WTC11 (cell line): ENCODE results near the gene PICK1. TPM values are rescaled to one million over a fixed set of nuclear protein-coding genes. Genes with fewer than 3 reads are reported as not detected.

Source experiments
- ATAC-seq: fragments of 200-7000 bp; cut with Tn5 transposase; 2 replicates; pipeline ENCODE4 v1.10.0; 2021; ENCODE audit warnings: mild to moderate bottlenecking, moderate library complexity
- CTCF ChIA-PET: fragments of 300-600 bp; sonication (Branson Sonifier 250); formaldehyde crosslinking; loops from one replicate; lab custom pipeline; 2021; ENCODE audit warnings: antibody characterized with exemption; lab: Charles Lee
- POLR2A ChIA-PET: fragments of 350-600 bp; sonication (Branson Sonifier 250); formaldehyde crosslinking; loops from one replicate; lab custom pipeline; 2021; ENCODE audit warnings: antibody characterized with exemption; lab: Charles Lee
- DNase-seq: peaks from one replicate; pipeline ENCODE4 v3.0.0; 2021; ENCODE audit warnings: low spot score
- H3K27ac Mint-ChIP-seq: 2 replicates; pipeline ENCODE4 v1.8.0; 2021; ENCODE audit warnings: mixed read lengths
- H3K27me3 Mint-ChIP-seq: 2 replicates; pipeline ENCODE4 v1.8.0; 2021; ENCODE audit warnings: low read depth, mild to moderate bottlenecking, moderate library complexity, mixed read lengths
- H3K36me3 Mint-ChIP-seq: 2 replicates; pipeline ENCODE4 v1.8.0; 2021; ENCODE audit warnings: mixed read lengths
- H3K4me1 Mint-ChIP-seq: 2 replicates; pipeline ENCODE4 v1.8.0; 2022; ENCODE audit warnings: mixed read lengths
- H3K4me3 Mint-ChIP-seq: 2 replicates; pipeline ENCODE4 v1.8.0; 2021; ENCODE audit warnings: mild to moderate bottlenecking, moderate library complexity, mixed read lengths
- H3K9me3 Mint-ChIP-seq: 2 replicates; pipeline ENCODE4 v1.8.0; 2021; ENCODE audit warnings: mixed read lengths
- ARID4B ChIP-seq: sonication (generic); formaldehyde crosslinking; IDR thresholded peaks from 2 replicates; pipeline ENCODE4 v1.8.0; 2023; ENCODE audit warnings: missing genetic modification reagents, mild to moderate bottlenecking, borderline replicate concordance
- CBFB ChIP-seq: sonication (generic); formaldehyde crosslinking; IDR thresholded peaks from 2 replicates; pipeline ENCODE4 v1.8.1; 2022; ENCODE audit warnings: mild to moderate bottlenecking, low read depth, missing genetic modification reagents
- CREB1 ChIP-seq: sonication (generic); formaldehyde crosslinking; IDR thresholded peaks from 2 replicates; pipeline ENCODE4 v1.8.0; 2023; ENCODE audit warnings: mild to moderate bottlenecking, missing genetic modification reagents
- CTCF ChIP-seq: fragments of 200-600 bp; IDR thresholded peaks from 2 replicates; pipeline ENCODE4 v1.8.0; 2022; ENCODE audit warnings: antibody characterized with exemption
- E2F5 ChIP-seq: sonication (generic); formaldehyde crosslinking; IDR thresholded peaks from 2 replicates; pipeline ENCODE4 v1.8.1; 2022; ENCODE audit warnings: mild to moderate bottlenecking, moderate library complexity, missing genetic modification reagents
- FOXP1 ChIP-seq: sonication (generic); formaldehyde crosslinking; IDR thresholded peaks from 2 replicates; pipeline ENCODE4 v1.8.0; 2022; ENCODE audit warnings: missing genetic modification reagents, mild to moderate bottlenecking, moderate library complexity, borderline replicate concordance
- GABPB1 ChIP-seq: sonication (generic); formaldehyde crosslinking; IDR thresholded peaks from 2 replicates; pipeline ENCODE4 v1.8.1; 2023; ENCODE audit warnings: mild to moderate bottlenecking, missing genetic modification reagents
- IRF1 ChIP-seq: sonication (generic); formaldehyde crosslinking; IDR thresholded peaks from 2 replicates; pipeline ENCODE4 v1.8.0; 2023; ENCODE audit warnings: missing genetic modification reagents
- IRF2 ChIP-seq: sonication (generic); formaldehyde crosslinking; IDR thresholded peaks from 2 replicates; pipeline ENCODE4 v1.8.0; 2022; ENCODE audit warnings: low read depth, missing genetic modification reagents, borderline replicate concordance
- JUN ChIP-seq: sonication (generic); formaldehyde crosslinking; IDR thresholded peaks from 2 replicates; pipeline ENCODE4 v1.8.0; 2023; ENCODE audit warnings: mild to moderate bottlenecking, missing genetic modification reagents
- NFATC4 ChIP-seq: fragments of 250-450 bp; sonication (Bioruptor Pico); IDR thresholded peaks from 2 replicates; pipeline ENCODE4 v1.9.0; 2021; ENCODE audit warnings: mild to moderate bottlenecking
- RORB ChIP-seq: fragments of 250-450 bp; sonication (Bioruptor Pico); IDR thresholded peaks from 2 replicates; pipeline ENCODE4 v1.9.0; 2021; ENCODE audit warnings: mild to moderate bottlenecking
- SMAD4 ChIP-seq: sonication (generic); formaldehyde crosslinking; IDR thresholded peaks from 2 replicates; pipeline ENCODE4 v1.8.0; 2022; ENCODE audit warnings: mild to moderate bottlenecking, missing genetic modification reagents
- TEAD1 ChIP-seq: sonication (generic); formaldehyde crosslinking; IDR thresholded peaks from 2 replicates; pipeline ENCODE4 v1.8.0; 2022; ENCODE audit warnings: mild to moderate bottlenecking, missing genetic modification reagents
- TEAD4 ChIP-seq: sonication (generic); formaldehyde crosslinking; IDR thresholded peaks from 2 replicates; pipeline ENCODE4 v1.8.0; 2022; ENCODE audit warnings: mild to moderate bottlenecking, missing genetic modification reagents
- USF1 ChIP-seq: sonication (generic); formaldehyde crosslinking; IDR thresholded peaks from 2 replicates; pipeline ENCODE4 v1.8.0; 2022; ENCODE audit warnings: mild to moderate bottlenecking, missing genetic modification reagents
- ZNF219 ChIP-seq: sonication (generic); formaldehyde crosslinking; IDR thresholded peaks from 2 replicates; pipeline ENCODE4 v1.8.0; 2023; ENCODE audit warnings: missing genetic modification reagents, mild to moderate bottlenecking, borderline replicate concordance
- ZNF396 ChIP-seq: fragments of 250-450 bp; sonication (Bioruptor Pico); IDR thresholded peaks from 2 replicates; pipeline ENCODE4 v1.8.0; 2021; ENCODE audit warnings: mild to moderate bottlenecking, moderate library complexity, borderline replicate concordance
- total RNA-seq: library from RNA; stranded (reverse); gene quantifications from 3 replicates; pipeline ENCODE4 v1.2.3, GENCODE V29; 2021

PICK1 gene
- total RNA-seq, 1 experiment from 2014 or later: 33.4 TPM

GRCh38 chr22:38069372-38070249 is 12.4 kb downstream of the PICK1 start:
- DNase-seq (peak; percentile 58), ATAC-seq (peak; percentile 66)
- ChIA-PET CTCF (interaction anchor here (0.9 to 6.4 kb wide), 4 partner anchors 11 to 34 kb away, joined by 3 to 44 read pairs (median 26); no protein-coding TSS in a partner anchor), POLR2A (interaction anchor here (1.1 kb wide), 2 partner anchors 12 to 113 kb away, joined by 3 to 4 read pairs; partner anchors contain the start of gene PICK1)
- Mint-ChIP-seq H3K27me3 (no peaks in the 10 kb centered on the region), H3K4me1 (peaks cover 2% of the 10 kb centered on the region; the same call in 1 of the 2 replicates), H3K36me3 (peaks cover 15% of the 10 kb centered on the region), H3K4me3 (no peak overlapping the region), H3K27ac (peak overlapping the region; percentile 45; the same call in 1 of the 2 replicates), H3K9me3 (no peaks in the 10 kb centered on the region)
- TF ChIP-seq CTCF (peak; percentile 25; the same call in 1 of the 2 replicates), CREB1 (CRISPR knock-in tag) (no peak)

- Mint-ChIP-seq H3K36me3 (peaks cover 13% of the 10 kb centered on the region), H3K4me1 (peaks cover 2% of the 10 kb centered on the region; the same call in 1 of the 2 replicates), H3K4me3 (no peak overlapping the region), H3K9me3 (no peaks in the 10 kb centered on the region), H3K27ac (peak overlapping the region; percentile 45; the same call in 1 of the 2 replicates), H3K27me3 (no peaks in the 10 kb centered on the region)
- TF ChIP-seq SMAD4 (CRISPR knock-in tag): no peak
- TF ChIP-seq ZNF219: no peak
- TF ChIP-seq USF1 (CRISPR knock-in tag): no peak
- TF ChIP-seq GABPB1: no peak
- no peak for TF ChIP-seq TEAD4
- TF ChIP-seq IRF1 (CRISPR knock-in tag): no peak
- TF ChIP-seq E2F5 (CRISPR knock-in tag): no peak
- CTCF ChIA-PET: interaction anchor here (4.3 to 6.4 kb wide), 2 partner anchors 18 to 29 kb away, joined by 42 to 44 read pairs; no protein-coding TSS in a partner anchor
- POLR2A ChIA-PET: no interaction called here
- DNase-seq: no peak
- no peak for ATAC-seq
Measured at GRCh38 chr22:38070250-38070921, 13.2 kb downstream of the PICK1 start.

- H3K4me3 Mint-ChIP-seq: no peak overlapping the region
- POLR2A ChIA-PET: no interaction called here
- peaks cover 2% of the 10 kb centered on the region; the same call in 1 of the 2 replicates for H3K4me1 Mint-ChIP-seq
- CTCF ChIA-PET: interaction anchor here (1.0 to 4.3 kb wide), 4 partner anchors 19 to 32 kb away, joined by 4 to 44 read pairs (median 10); no protein-coding TSS in a partner anchor
- no peak overlapping the region for H3K27ac Mint-ChIP-seq
- no peak for DNase-seq
- no peak for ATAC-seq
- H3K9me3 Mint-ChIP-seq: no peaks in the 10 kb centered on the region
- peaks cover 10% of the 10 kb centered on the region for H3K36me3 Mint-ChIP-seq
- TF ChIP-seq IRF2 (CRISPR knock-in tag): no peak
- no peak for TF ChIP-seq RORB
- no peak for TF ChIP-seq FOXP1 (CRISPR knock-in tag)
- TF ChIP-seq TEAD1 (CRISPR knock-in tag): no peak
- TF ChIP-seq ZNF396 (CRISPR knock-in tag): no peak
- TF ChIP-seq ARID4B (CRISPR knock-in tag): no peak
- TF ChIP-seq CBFB (CRISPR knock-in tag): no peak
- TF ChIP-seq JUN (CRISPR knock-in tag): no peak
- TF ChIP-seq NFATC4 (CRISPR knock-in tag): no peak
- no peaks in the 10 kb centered on the region for H3K27me3 Mint-ChIP-seq
Measured at GRCh38 chr22:38071421-38072321, 14.5 kb downstream of the PICK1 start.
